HFF-Myc (cell line): Measurements from ENCODE around the gene EGLN2.

Source experiments
- DNase-seq: peaks from one replicate; pipeline ENCODE4 v3.0.0-alpha.2; 2011; ENCODE audit warnings: low read depth; ENCODE audit errors: extremely low read depth
- H3K4me3 ChIP-seq: replicated peaks from 2 replicates; pipeline ENCODE4 v1.5.1; 2011; ENCODE audit warnings: low read depth, mild to moderate bottlenecking, control low read depth, low read length
- CTCF ChIP-seq: IDR thresholded peaks from 2 replicates; pipeline ENCODE4 v1.5.1; 2012; ENCODE audit warnings: mild to moderate bottlenecking, low read depth, low read length, control low read depth; ENCODE audit errors: missing control alignments

Gene EGLN2

GRCh38 chr19:40803170-40803856, 4.3 kb downstream of the EGLN2 start:
- peak overlapping the region; percentile 78 for H3K4me3 ChIP-seq
- DNase-seq, result no peak
- TF ChIP-seq CTCF, result no peak

GRCh38 chr19:40803857-40804782, 5.1 kb downstream of the EGLN2 start:
- H3K4me3 ChIP-seq, result no peak overlapping the region
- no peak for DNase-seq
- no peak for TF ChIP-seq CTCF

GRCh38 chr19:40804783-40805242, 5.8 kb downstream of the EGLN2 start:
- H3K4me3 ChIP-seq, result no peak overlapping the region
- TF ChIP-seq CTCF, result no peak
- DNase-seq, result no peak

- no peak for DNase-seq
- no peak for TF ChIP-seq CTCF
- H3K4me3 ChIP-seq, result no peak overlapping the region
Measured at GRCh38 chr19:40805258-40805868, 6.4 kb downstream of the EGLN2 start.

GRCh38 chr19:40806423-40807146, 7.6 kb downstream of the EGLN2 start:
- H3K4me3 ChIP-seq, result no peak overlapping the region
- peak; percentile 96 for TF ChIP-seq CTCF
- peak; percentile 94 for DNase-seq
